ENCODE results near the gene ROR2.

ROR2 gene

GRCh38 chr9:91536211-91536691 is 413.8 kb downstream of the ROR2 start:
- Histone ChIP-seq H3K36me3 (ENCODE audit: insufficient read depth, low read length) (no peaks in the 10 kb centered on the region), H3K79me2 (ENCODE audit: insufficient read depth, low read length) (no peaks in the 10 kb centered on the region), H3K9ac (ENCODE audit: low read depth, low read length, poor library complexity, severe bottlenecking) (no peak overlapping the region), H3F3A (ENCODE audit: low read depth) (no peaks in the 10 kb centered on the region), H4K20me1 (ENCODE audit: insufficient read depth, low read length, poor library complexity, severe bottlenecking) (no peaks in the 10 kb centered on the region), H2AFZ (ENCODE audit: low read length) (no peak overlapping the region), H3K4me3 (ENCODE audit: low read length, poor library complexity, severe bottlenecking) (no peak overlapping the region), H3K9me2 (replicated peaks; ENCODE audit: low read depth, low read length) (no peaks in the 10 kb centered on the region), H3K9me3 (ENCODE audit: insufficient read depth, low read depth, low read length) (no peaks in the 10 kb centered on the region), H3K4me1 (ENCODE audit: insufficient read depth, low read length, poor library complexity, severe bottlenecking) (no peaks in the 10 kb centered on the region), H3K4me2 (ENCODE audit: low read depth, low read length, poor library complexity, severe bottlenecking) (no peak overlapping the region), H3K27me3 (ENCODE audit: insufficient read depth, low read length, poor library complexity, severe bottlenecking) (no peaks in the 10 kb centered on the region)
- TF ChIP-seq CTCF (conservative IDR thresholded peaks at IDR 0.05; ENCODE audit: low read length) (no peak), EZH2phosphoT487 (IDR thresholded peaks at IDR 0.05; ENCODE audit: borderline replicate concordance) (no peak)

- Histone ChIP-seq H3F3A (ENCODE audit: low read depth) (no peaks in the 10 kb centered on the region), H2AFZ (ENCODE audit: low read length) (no peak overlapping the region), H4K20me1 (ENCODE audit: insufficient read depth, low read length, poor library complexity, severe bottlenecking) (no peaks in the 10 kb centered on the region), H3K4me1 (ENCODE audit: insufficient read depth, low read length, poor library complexity, severe bottlenecking) (no peaks in the 10 kb centered on the region), H3K4me2 (ENCODE audit: low read depth, low read length, poor library complexity, severe bottlenecking) (no peak overlapping the region), H3K9ac (ENCODE audit: low read depth, low read length, poor library complexity, severe bottlenecking) (no peak overlapping the region), H3K9me3 (ENCODE audit: insufficient read depth, low read depth, low read length) (no peaks in the 10 kb centered on the region), H3K27me3 (ENCODE audit: insufficient read depth, low read length, poor library complexity, severe bottlenecking) (no peaks in the 10 kb centered on the region), H3K79me2 (ENCODE audit: insufficient read depth, low read length) (no peaks in the 10 kb centered on the region), H3K9me2 (replicated peaks; ENCODE audit: low read depth, low read length) (no peaks in the 10 kb centered on the region), H3K4me3 (ENCODE audit: low read length, poor library complexity, severe bottlenecking) (no peak overlapping the region), H3K36me3 (ENCODE audit: insufficient read depth, low read length) (no peaks in the 10 kb centered on the region)
- no peak for TF ChIP-seq CTCF (conservative IDR thresholded peaks at IDR 0.05; ENCODE audit: low read length)
- TF ChIP-seq EZH2phosphoT487 (IDR thresholded peaks at IDR 0.05; ENCODE audit: borderline replicate concordance), result no peak
These were observed 415.7 kb downstream of the ROR2 start for GRCh38 chr9:91534374-91534773.

GRCh38 chr9:91533382-91533781 is 416.6 kb downstream of the ROR2 start:
- H3K9ac ChIP-seq (ENCODE audit: low read depth, low read length, poor library complexity, severe bottlenecking), result no peak overlapping the region
- H3K27me3 ChIP-seq (ENCODE audit: insufficient read depth, low read length, poor library complexity, severe bottlenecking), result no peaks in the 10 kb centered on the region
- no peaks in the 10 kb centered on the region for H3K9me3 ChIP-seq (ENCODE audit: insufficient read depth, low read depth, low read length)
- H3K4me1 ChIP-seq (ENCODE audit: insufficient read depth, low read length, poor library complexity, severe bottlenecking), result no peaks in the 10 kb centered on the region
- no peaks in the 10 kb centered on the region for H4K20me1 ChIP-seq (ENCODE audit: insufficient read depth, low read length, poor library complexity, severe bottlenecking)
- H3K9me2 ChIP-seq (replicated peaks; ENCODE audit: low read depth, low read length), result no peaks in the 10 kb centered on the region
- no peak overlapping the region for H2AFZ ChIP-seq (ENCODE audit: low read length)
- H3K4me2 ChIP-seq (ENCODE audit: low read depth, low read length, poor library complexity, severe bottlenecking), result no peak overlapping the region
- no peak for TF ChIP-seq EZH2phosphoT487 (IDR thresholded peaks at IDR 0.05; ENCODE audit: borderline replicate concordance)
- TF ChIP-seq CTCF (conservative IDR thresholded peaks at IDR 0.05; ENCODE audit: low read length), result no peak
- no peaks in the 10 kb centered on the region for H3F3A ChIP-seq (ENCODE audit: low read depth)
- no peaks in the 10 kb centered on the region for H3K79me2 ChIP-seq (ENCODE audit: insufficient read depth, low read length)
- no peak overlapping the region for H3K4me3 ChIP-seq (ENCODE audit: low read length, poor library complexity, severe bottlenecking)
- no peaks in the 10 kb centered on the region for H3K36me3 ChIP-seq (ENCODE audit: insufficient read depth, low read length)
